Activated CD8-positive, alpha-beta T cell treated with anti-CD3 and anti-CD28 coated beads for 36 hours (primary cell): Measurements from ENCODE around the gene GOSR2. TPM values are rescaled to one million over a fixed set of nuclear protein-coding genes. Genes with fewer than 3 reads are reported as not detected.

ENCODE experiments used
- ATAC-seq: fragments of 200-7000 bp; cut with Tn5 transposase; one replicate; pipeline ENCODE4 v1.10.0; 2021; ENCODE audit warnings: mild to moderate bottlenecking, moderate library complexity
- CTCF ChIA-PET: fragments of 350-600 bp; sonication (Branson Sonifier 250); formaldehyde crosslinking; loops from one replicate; lab custom pipeline; 2021; ENCODE audit warnings: antibody characterized with exemption; lab: Charles Lee
- POLR2A ChIA-PET: fragments of 350-600 bp; sonication (Branson Sonifier 250); formaldehyde crosslinking; loops from one replicate; lab custom pipeline; 2021; ENCODE audit warnings: antibody characterized with exemption; lab: Charles Lee
- DNase-seq: peaks from one replicate; pipeline ENCODE4 v3.0.0-alpha.2; 2020
- H3K27ac Mint-ChIP-seq: one replicate; pipeline ENCODE4 v1.8.0; 2021; ENCODE audit warnings: mild to moderate bottlenecking, mixed read lengths
- H3K27me3 Mint-ChIP-seq: one replicate; pipeline ENCODE4 v1.8.0; 2021; ENCODE audit warnings: mixed read lengths
- H3K36me3 Mint-ChIP-seq: one replicate; pipeline ENCODE4 v1.8.0; 2021; ENCODE audit warnings: low read depth, mixed read lengths
- H3K4me1 Mint-ChIP-seq: one replicate; pipeline ENCODE4 v1.8.0; 2021; ENCODE audit warnings: low read depth, mixed read lengths
- H3K4me3 Mint-ChIP-seq: one replicate; pipeline ENCODE4 v1.8.0; 2021; ENCODE audit warnings: mild to moderate bottlenecking, moderate library complexity, mixed read lengths
- H3K9me3 Mint-ChIP-seq: one replicate; pipeline ENCODE4 v1.8.0; 2021; ENCODE audit warnings: mixed read lengths
- CTCF ChIP-seq: fragments of 200-600 bp; IDR thresholded peaks from one replicate; pipeline ENCODE4 v1.8.0; 2022; ENCODE audit warnings: antibody characterized with exemption, mild to moderate bottlenecking
- intact Hi-C: fragments of 100-400 bp; cut with micrococcal nuclease; formaldehyde crosslinking; loops from one replicate; pipeline ENCODE4 v1.10.0; 2022
- total RNA-seq, 2 experiments: library from RNA; stranded (reverse); gene quantifications; one replicate each; pipeline ENCODE4 v1.2.3, GENCODE V29; 2021

Gene GOSR2
- total RNA-seq, 2 experiments from 2014 or later: 44.8 to 50.0 TPM

DNA sequence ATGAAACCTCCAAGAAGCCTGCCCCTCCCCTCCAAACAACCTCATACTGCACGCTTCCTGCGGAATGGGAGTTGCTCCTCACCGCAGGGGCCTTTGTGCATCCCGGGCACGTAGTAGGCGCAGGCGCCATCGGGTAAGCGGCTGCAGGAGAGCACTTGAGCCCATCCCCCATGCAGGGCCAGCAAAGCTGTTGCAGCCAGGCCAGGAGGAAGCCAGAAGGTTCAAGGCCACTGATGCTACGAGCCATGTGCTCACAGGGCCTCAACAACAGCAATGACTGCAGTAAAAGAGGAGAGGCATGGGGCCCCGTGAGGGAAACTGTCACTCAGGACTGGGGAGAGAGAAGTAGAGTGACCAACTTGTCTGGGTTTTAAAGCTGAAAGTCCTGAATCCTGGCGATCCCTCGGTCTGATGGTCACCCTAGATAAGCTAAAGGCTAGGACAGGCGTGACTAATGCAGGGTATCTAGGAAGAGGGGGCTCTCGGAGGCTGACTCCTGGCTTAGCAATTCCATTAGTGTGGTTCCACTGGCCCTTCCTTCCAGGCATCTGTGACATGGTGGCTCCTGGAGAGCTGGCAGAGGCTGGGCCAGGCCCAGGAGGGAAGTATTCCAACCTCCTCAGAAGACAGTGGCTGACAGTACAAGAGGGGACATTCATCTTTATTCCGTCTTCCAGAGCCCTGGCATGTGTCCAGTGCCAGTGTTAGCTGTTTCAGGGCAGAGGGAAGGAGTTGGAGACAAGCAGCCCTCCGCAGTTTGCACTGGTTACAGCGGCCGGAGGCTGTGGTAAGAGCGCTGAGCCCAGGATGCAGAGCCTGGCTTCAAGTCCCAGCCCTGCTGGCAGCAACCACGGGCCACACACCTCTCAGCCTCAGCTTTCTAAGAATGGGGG, 20.8 kb downstream of the GOSR2 start:
- Mint-ChIP-seq H3K4me1 (peaks cover 22% of the 10 kb centered on the region), H3K9me3 (no peaks in the 10 kb centered on the region), H3K27me3 (no peaks in the 10 kb centered on the region), H3K4me3 (no peak overlapping the region), H3K36me3 (peaks cover 14% of the 10 kb centered on the region), H3K27ac (no peak overlapping the region)
- ChIA-PET POLR2A (interaction anchor here (0.5 kb wide), 1 partner anchor 124 kb away, joined by 4 read pairs; no protein-coding TSS in a partner anchor), CTCF (interaction anchor here (2.0 to 5.8 kb wide), 7 partner anchors 8 to 101 kb away, joined by 8 to 45 read pairs (median 13); no protein-coding TSS in a partner anchor)
- DNase-seq: peak; percentile 41
- intact Hi-C loops: loop anchor here (5.0 kb wide), 2 partner anchors 59 to 101 kb away; no protein-coding TSS in a partner anchor
- TF ChIP-seq CTCF: no peak
- peak; percentile 45 for ATAC-seq

DNA sequence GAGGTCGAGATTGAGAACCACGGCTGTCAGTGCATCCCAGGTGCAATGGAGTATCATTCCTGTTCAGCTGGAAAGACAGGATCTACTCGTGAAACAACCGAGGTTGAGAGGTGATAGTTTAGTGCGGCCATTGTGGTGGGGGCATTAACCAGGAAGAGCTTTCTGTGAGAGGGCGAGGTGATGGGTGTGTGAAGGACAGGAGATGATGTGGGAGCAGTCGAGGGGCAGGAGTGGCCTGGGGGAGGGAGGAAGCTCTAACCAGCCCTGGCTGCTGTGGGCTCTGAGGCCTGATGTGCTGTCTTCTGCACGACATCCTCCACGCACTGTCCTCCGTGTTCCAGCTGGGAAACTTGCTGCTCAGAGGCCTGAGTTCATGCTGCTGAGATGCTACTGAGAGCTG, 22.0 kb downstream of the GOSR2 start:
- ChIA-PET CTCF (interaction anchor here (1.2 kb wide), 1 partner anchor 31 kb away, joined by 3 read pairs; no protein-coding TSS in a partner anchor), POLR2A (no interaction called here)

GRCh38 chr17:46947216-46947615, 24.3 kb downstream of the GOSR2 start:
- ChIA-PET POLR2A (interaction anchor here (0.6 to 0.7 kb wide), 2 partner anchors 25 to 260 kb away, joined by 3 read pairs; partner anchors contain the start of gene GOSR2), CTCF (no interaction called here)
- DNase-seq: no peak
- no peak for ATAC-seq
- no peaks in the 10 kb centered on the region for H3K27me3 Mint-ChIP-seq
- H3K36me3 Mint-ChIP-seq: peaks cover 3% of the 10 kb centered on the region
- no peaks in the 10 kb centered on the region for H3K9me3 Mint-ChIP-seq
- no peak for TF ChIP-seq CTCF
- intact Hi-C loops: no loop called here
- no peak overlapping the region for H3K27ac Mint-ChIP-seq
- peaks cover 22% of the 10 kb centered on the region for H3K4me1 Mint-ChIP-seq
- H3K4me3 Mint-ChIP-seq: no peak overlapping the region

More for the DNA sequence above, 22.0 kb downstream of the GOSR2 start:
- intact Hi-C loops: loop anchor here (5.0 kb wide), 2 partner anchors 57 to 103 kb away; no protein-coding TSS in a partner anchor
- no peak for DNase-seq
- no peak for ATAC-seq
- Mint-ChIP-seq H3K4me3 (no peak overlapping the region), H3K9me3 (no peaks in the 10 kb centered on the region), H3K27me3 (no peaks in the 10 kb centered on the region), H3K4me1 (peaks cover 22% of the 10 kb centered on the region), H3K36me3 (peaks cover 11% of the 10 kb centered on the region), H3K27ac (no peak overlapping the region)
- TF ChIP-seq CTCF: no peak

DNA sequence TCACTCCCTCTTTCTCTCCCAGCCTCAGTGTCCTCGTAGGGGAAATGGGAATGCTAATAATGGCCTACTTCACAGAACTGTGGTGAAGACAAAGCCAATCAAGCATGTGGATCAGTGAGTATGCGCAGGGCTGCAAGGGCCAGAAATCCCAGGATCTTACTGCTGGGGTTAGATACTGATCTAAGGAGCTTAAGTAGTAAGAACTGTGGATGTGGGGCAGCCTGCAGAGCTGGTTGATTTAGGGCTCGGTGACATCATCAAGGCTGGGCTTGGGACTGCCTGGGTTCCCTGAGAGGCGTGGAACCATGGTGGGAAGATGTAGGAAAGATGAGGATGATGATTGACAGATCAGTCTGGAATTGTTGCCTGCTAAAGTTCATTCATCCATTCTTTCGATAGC, 25.6 kb downstream of the GOSR2 start:
- H3K4me3 Mint-ChIP-seq: no peak overlapping the region
- ChIA-PET POLR2A (no interaction called here), CTCF (interaction anchor here (1.2 kb wide), 1 partner anchor 9 kb away, joined by 3 read pairs; no protein-coding TSS in a partner anchor)
- H3K27ac Mint-ChIP-seq: no peak overlapping the region
- H3K9me3 Mint-ChIP-seq: no peaks in the 10 kb centered on the region
- ATAC-seq: no peak
- H3K4me1 Mint-ChIP-seq: peaks cover 12% of the 10 kb centered on the region
- no peaks in the 10 kb centered on the region for H3K36me3 Mint-ChIP-seq
- intact Hi-C loops: no loop called here
- no peaks in the 10 kb centered on the region for H3K27me3 Mint-ChIP-seq
- no peak for TF ChIP-seq CTCF
- no peak for DNase-seq
